Activated naive CD4-positive, alpha-beta T cell treated with anti-CD3 and anti-CD28 coated beads for 36 hours (primary cell): Measurements from ENCODE around the gene CADPS. TPM values are rescaled to one million over a fixed set of nuclear protein-coding genes. Genes with fewer than 3 reads are reported as not detected.

ENCODE experiments used
- CTCF ChIA-PET: fragments of 350-600 bp; sonication (Branson Sonifier 250); formaldehyde crosslinking; loops from one replicate; lab custom pipeline; 2021; ENCODE audit warnings: antibody characterized with exemption; lab: Charles Lee
- DNase-seq: peaks from one replicate; pipeline ENCODE4 v3.0.0-alpha.2; 2020
- H3K27ac Mint-ChIP-seq: one replicate; pipeline ENCODE4 v1.8.0; 2021; ENCODE audit warnings: mild to moderate bottlenecking, mixed read lengths
- H3K27me3 Mint-ChIP-seq: one replicate; pipeline ENCODE4 v1.8.0; 2021; ENCODE audit warnings: low read depth, mixed read lengths
- H3K36me3 Mint-ChIP-seq: one replicate; pipeline ENCODE4 v1.8.0; 2021; ENCODE audit warnings: low read depth, mixed read lengths
- H3K4me1 Mint-ChIP-seq: one replicate; pipeline ENCODE4 v1.8.0; 2021; ENCODE audit warnings: low read depth, mixed read lengths
- H3K4me3 Mint-ChIP-seq: one replicate; pipeline ENCODE4 v1.8.0; 2021; ENCODE audit warnings: mild to moderate bottlenecking, moderate library complexity, mixed read lengths
- H3K9me3 Mint-ChIP-seq: one replicate; pipeline ENCODE4 v1.8.0; 2021; ENCODE audit warnings: mixed read lengths
- intact Hi-C: fragments of 100-400 bp; cut with micrococcal nuclease; formaldehyde crosslinking; loops from one replicate; pipeline ENCODE4 v1.15.1; 2023
- total RNA-seq, 2 experiments: library from RNA; stranded (reverse); gene quantifications; one replicate each; pipeline ENCODE4 v1.2.3, GENCODE V29; 2021

Gene CADPS
- total RNA-seq, 2 experiments from 2014 or later: not detected

DNA sequence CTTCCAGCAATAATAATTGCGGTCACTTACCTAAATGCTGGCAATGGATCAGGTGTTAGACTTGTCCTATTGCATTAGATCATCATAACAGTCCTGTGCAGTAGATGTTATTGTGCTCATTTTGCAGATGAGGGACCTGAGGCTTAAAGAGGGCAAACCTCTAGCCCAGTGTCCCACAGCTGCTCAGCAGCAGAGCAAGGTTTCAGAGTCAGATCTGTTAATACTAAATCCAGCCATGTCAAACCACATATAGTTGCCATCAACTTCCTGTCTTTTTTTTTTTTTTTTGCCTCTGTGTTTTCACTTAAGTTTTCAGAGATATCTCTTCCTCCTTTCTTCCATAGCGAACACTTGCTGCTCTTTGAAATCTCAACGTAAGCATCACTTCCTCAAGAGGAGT, 514.0 kb downstream of the CADPS start:
- Mint-ChIP-seq H3K4me1 (no peaks in the 10 kb centered on the region), H3K4me3 (no peak overlapping the region), H3K27me3 (peaks cover 28% of the 10 kb centered on the region), H3K27ac (no peak overlapping the region), H3K9me3 (no peaks in the 10 kb centered on the region), H3K36me3 (no peaks in the 10 kb centered on the region)
- intact Hi-C loops: no loop called here
- CTCF ChIA-PET: no interaction called here
- no peak for DNase-seq

DNA sequence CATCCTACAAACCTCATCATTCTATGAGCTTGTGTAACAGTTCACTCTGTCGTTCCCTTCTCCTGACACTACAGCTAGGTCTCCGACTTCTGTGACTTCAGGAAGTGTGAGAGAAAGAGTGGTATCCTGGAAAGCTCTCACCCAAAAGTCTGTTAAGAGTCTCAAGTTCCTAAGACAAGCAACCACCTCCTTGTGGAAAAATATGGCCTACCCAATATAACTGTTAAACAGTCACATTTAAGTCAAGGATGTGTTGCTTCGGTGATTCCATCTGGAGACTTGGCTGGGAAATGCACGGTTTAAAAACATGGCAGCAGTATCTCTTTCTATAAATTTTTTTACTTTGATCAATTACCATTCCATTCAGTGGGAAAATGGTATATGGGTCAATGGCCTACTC, 515.7 kb downstream of the CADPS start:
- Mint-ChIP-seq H3K36me3 (no peaks in the 10 kb centered on the region), H3K27ac (no peak overlapping the region), H3K4me1 (no peaks in the 10 kb centered on the region), H3K27me3 (peaks cover 14% of the 10 kb centered on the region), H3K4me3 (no peak overlapping the region), H3K9me3 (no peaks in the 10 kb centered on the region)
- DNase-seq: no peak
- CTCF ChIA-PET: no interaction called here
- intact Hi-C loops: no loop called here

DNA sequence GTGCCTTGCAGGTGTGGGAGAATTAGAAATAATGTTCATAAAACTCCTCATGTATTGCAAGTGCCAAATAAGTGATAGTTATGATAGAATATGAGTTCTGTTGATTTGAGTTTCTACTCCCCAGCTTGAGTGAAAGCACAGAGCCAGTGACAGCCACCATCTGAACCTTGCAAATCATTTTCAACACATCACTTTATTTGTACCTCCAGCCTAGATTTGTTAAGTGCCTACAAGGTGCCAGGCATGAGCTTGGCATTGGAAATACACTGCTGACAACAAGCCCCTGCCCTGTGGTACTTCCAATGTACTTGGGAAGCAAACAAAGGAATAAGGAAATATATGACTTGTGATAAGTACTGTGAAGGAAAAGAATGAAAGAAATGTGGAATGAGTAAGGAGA, 518.9 kb downstream of the CADPS start:
- Mint-ChIP-seq H3K4me3 (no peak overlapping the region), H3K27me3 (peaks cover 6% of the 10 kb centered on the region), H3K36me3 (no peaks in the 10 kb centered on the region), H3K9me3 (no peaks in the 10 kb centered on the region), H3K4me1 (no peaks in the 10 kb centered on the region), H3K27ac (no peak overlapping the region)
- intact Hi-C loops: no loop called here
- DNase-seq: no peak
- CTCF ChIA-PET: interaction anchor here (0.6 kb wide), 1 partner anchor 13 kb away, joined by 4 read pairs; no protein-coding TSS in a partner anchor

DNA sequence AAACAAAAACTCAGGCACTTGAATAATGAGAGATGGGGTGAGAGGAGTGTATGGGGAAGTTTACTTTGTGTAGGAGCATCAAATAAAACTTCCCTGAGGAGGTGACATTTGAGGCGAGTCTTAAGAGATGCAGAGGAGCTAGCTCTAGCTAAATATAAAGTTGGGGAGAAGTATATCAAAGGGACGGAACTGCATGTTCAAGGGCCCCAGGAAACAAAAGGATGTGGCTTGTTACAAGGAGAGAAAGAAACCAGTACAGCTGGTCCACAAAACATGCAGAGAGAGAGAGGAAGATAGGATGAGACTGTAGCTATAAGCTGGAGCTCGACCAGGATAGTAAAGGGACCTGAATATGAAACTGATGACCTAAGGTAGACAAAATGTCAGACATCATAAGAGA, 519.5 kb downstream of the CADPS start:
- CTCF ChIA-PET: no interaction called here

More for the DNA sequence above, 519.5 kb downstream of the CADPS start:
- no peaks in the 10 kb centered on the region for H3K36me3 Mint-ChIP-seq
- intact Hi-C loops: no loop called here
- no peaks in the 10 kb centered on the region for H3K4me1 Mint-ChIP-seq
- H3K9me3 Mint-ChIP-seq: no peaks in the 10 kb centered on the region
- no peak overlapping the region for H3K4me3 Mint-ChIP-seq
- no peak overlapping the region for H3K27ac Mint-ChIP-seq
- H3K27me3 Mint-ChIP-seq: peaks cover 10% of the 10 kb centered on the region
- no peak for DNase-seq
